Neural progenitor cell (in vitro differentiated cells): ENCODE results near the gene SLC9A5. TPM values are rescaled to one million over a fixed set of nuclear protein-coding genes. Genes with fewer than 3 reads are reported as not detected.

ENCODE experiments used
- DNase-seq: peaks from one replicate; pipeline ENCODE4 v3.0.0-alpha.2; 2016; ENCODE audit warnings: low spot score
- H2AFZ ChIP-seq: fragments of 200-600 bp; sonication (generic); replicated peaks from 2 replicates; pipeline ENCODE4 v1.6.1; 2016; ENCODE audit warnings: antibody characterized with exemption
- H3F3A ChIP-seq: fragments of 200-600 bp; sonication (generic); 2 replicates; pipeline ENCODE4 v1.6.1; 2016; ENCODE audit warnings: antibody characterized with exemption, low read depth
- H3K27ac ChIP-seq: fragments of 200-600 bp; sonication (generic); 2 replicates; pipeline ENCODE4 v1.5.1; 2016; ENCODE audit warnings: mild to moderate bottlenecking
- H3K27me3 ChIP-seq: fragments of 200-600 bp; sonication (generic); 2 replicates; pipeline ENCODE4 v1.6.1; 2016; ENCODE audit warnings: mild to moderate bottlenecking, moderate library complexity
- H3K36me3 ChIP-seq: fragments of 200-600 bp; sonication (generic); 2 replicates; pipeline ENCODE4 v1.5.1; 2016
- H3K4me1 ChIP-seq: fragments of 200-600 bp; sonication (generic); 2 replicates; pipeline ENCODE4 v1.6.1; 2016; ENCODE audit warnings: mixed run types
- H3K4me2 ChIP-seq: fragments of 200-600 bp; sonication (generic); 2 replicates; pipeline ENCODE4 v1.6.1; 2016
- H3K4me3 ChIP-seq: fragments of 200-600 bp; sonication (generic); 2 replicates; pipeline ENCODE4 v1.5.1; 2016
- H3K79me2 ChIP-seq: fragments of 200-600 bp; sonication (generic); 2 replicates; pipeline ENCODE4 v1.6.1; 2016; ENCODE audit warnings: low read depth
- H3K9ac ChIP-seq: fragments of 200-600 bp; sonication (generic); 2 replicates; pipeline ENCODE4 v1.6.1; 2016
- H3K9me3 ChIP-seq: fragments of 200-600 bp; sonication (generic); 2 replicates; pipeline ENCODE4 v1.5.1; 2016; ENCODE audit warnings: low read depth
- H4K20me1 ChIP-seq: fragments of 200-600 bp; sonication (generic); 2 replicates; pipeline ENCODE4 v1.6.1; 2016; ENCODE audit warnings: low read depth
- H3K27ac Mint-ChIP-seq: 3 replicates; pipeline ENCODE4 v1.8.0; 2021; ENCODE audit warnings: mixed read lengths
- H3K27me3 Mint-ChIP-seq: 2 replicates; pipeline ENCODE4 v1.8.0; 2022; ENCODE audit warnings: low read depth, mild to moderate bottlenecking, inconsistent platforms, moderate library complexity, mixed read lengths; ENCODE audit not compliant: insufficient read depth
- H3K36me3 Mint-ChIP-seq: 3 replicates; pipeline ENCODE4 v1.8.0; 2021; ENCODE audit warnings: mixed read lengths
- H3K4me1 Mint-ChIP-seq: 3 replicates; pipeline ENCODE4 v1.8.0; 2021; ENCODE audit warnings: mixed read lengths
- H3K4me3 Mint-ChIP-seq: 3 replicates; pipeline ENCODE4 v1.8.0; 2021; ENCODE audit warnings: mild to moderate bottlenecking, moderate library complexity, mixed read lengths
- H3K9me3 Mint-ChIP-seq: 3 replicates; pipeline ENCODE4 v1.8.0; 2020; ENCODE audit warnings: mixed read lengths
- CTCF ChIP-seq: fragments of 200-600 bp; sonication (generic); IDR thresholded peaks from 2 replicates; pipeline ENCODE4 v1.5.1; 2017; ENCODE audit warnings: antibody characterized with exemption, mild to moderate bottlenecking
- EZH2 ChIP-seq: fragments of 200-600 bp; sonication (generic); IDR thresholded peaks from 2 replicates; pipeline ENCODE4 v1.6.1; 2017; ENCODE audit warnings: antibody characterized with exemption, mild to moderate bottlenecking, moderate library complexity
- EZH2phosphoT487 ChIP-seq: fragments of 200-600 bp; sonication (generic); IDR thresholded peaks from 2 replicates; pipeline ENCODE4 v1.6.1; 2017; ENCODE audit warnings: antibody characterized with exemption
- total RNA-seq: library from RNA; depleted of rRNA; stranded (reverse); fragments of >200 nt; gene quantifications from 2 replicates; pipeline ENCODE4 v1.2.3, GENCODE V29; 2015; ENCODE audit warnings: low replicate concordance

The SLC9A5 gene
- total RNA-seq, 1 donor from 2014 or later = 2.5 TPM

- Mint-ChIP-seq H3K4me1 (peaks cover 30% of the 10 kb centered on the region), H3K36me3 (no peaks in the 10 kb centered on the region), H3K27ac (peak overlapping the region; percentile 53), H3K27me3 (peaks cover 23% of the 10 kb centered on the region), H3K9me3 (no peaks in the 10 kb centered on the region), H3K4me3 (peak overlapping the region; percentile 92)
- H3K9ac ChIP-seq = no peak overlapping the region
- no peaks in the 10 kb centered on the region for H3K36me3 ChIP-seq
- no peak overlapping the region for H3K4me3 ChIP-seq
- peaks cover 31% of the 10 kb centered on the region for H3K27me3 ChIP-seq
- DNase-seq = no peak
- H3K4me2 ChIP-seq = peak overlapping the region; percentile 92
- peaks cover 30% of the 10 kb centered on the region for H3F3A ChIP-seq
- no peak overlapping the region for H3K27ac ChIP-seq
- H4K20me1 ChIP-seq = peaks cover 6% of the 10 kb centered on the region
- H3K79me2 ChIP-seq = no peaks in the 10 kb centered on the region
- TF ChIP-seq CTCF (no peak), EZH2phosphoT487 (no peak), EZH2 (no peak)
- no peaks in the 10 kb centered on the region for H3K9me3 ChIP-seq
- peaks cover 25% of the 10 kb centered on the region for H3K4me1 ChIP-seq
- no peak overlapping the region for H2AFZ ChIP-seq
These were observed 3.6 kb upstream of the SLC9A5 start for GRCh38 chr16:67245186-67245585.

- no peak overlapping the region for H3K9ac ChIP-seq
- Mint-ChIP-seq H3K9me3 (no peaks in the 10 kb centered on the region), H3K4me1 (peaks cover 30% of the 10 kb centered on the region), H3K4me3 (peak overlapping the region; percentile 92), H3K27ac (no peak overlapping the region), H3K36me3 (no peaks in the 10 kb centered on the region), H3K27me3 (peaks cover 24% of the 10 kb centered on the region)
- peak overlapping the region; percentile 92 for H3K4me2 ChIP-seq
- H3K4me3 ChIP-seq = peak overlapping the region; percentile 64
- peak overlapping the region; percentile 87 for H2AFZ ChIP-seq
- no peaks in the 10 kb centered on the region for H3K79me2 ChIP-seq
- no peak overlapping the region for H3K27ac ChIP-seq
- H3K27me3 ChIP-seq = peaks cover 36% of the 10 kb centered on the region
- DNase-seq = no peak
- H3K4me1 ChIP-seq = peaks cover 25% of the 10 kb centered on the region
- no peaks in the 10 kb centered on the region for H3K9me3 ChIP-seq
- H3F3A ChIP-seq = peaks cover 34% of the 10 kb centered on the region
- no peaks in the 10 kb centered on the region for H3K36me3 ChIP-seq
- peaks cover 6% of the 10 kb centered on the region for H4K20me1 ChIP-seq
- TF ChIP-seq EZH2phosphoT487 (no peak), CTCF (no peak), EZH2 (no peak)
These were observed 3.1 kb upstream of the SLC9A5 start for GRCh38 chr16:67245674-67246080.

- Mint-ChIP-seq H3K4me3 (peak overlapping the region; percentile 92), H3K36me3 (no peaks in the 10 kb centered on the region), H3K9me3 (no peaks in the 10 kb centered on the region), H3K27ac (no peak overlapping the region), H3K4me1 (peaks cover 30% of the 10 kb centered on the region), H3K27me3 (peaks cover 26% of the 10 kb centered on the region)
- H3K4me3 ChIP-seq = peak overlapping the region; percentile 64
- peak overlapping the region; percentile 87 for H2AFZ ChIP-seq
- peak; percentile 90 for DNase-seq
- no peak for TF ChIP-seq EZH2phosphoT487
- no peak for TF ChIP-seq EZH2
- TF ChIP-seq CTCF = peak; percentile 62
- peaks cover 35% of the 10 kb centered on the region for H3F3A ChIP-seq
- H3K27me3 ChIP-seq = peaks cover 41% of the 10 kb centered on the region
- H3K4me2 ChIP-seq = peak overlapping the region; percentile 92
- no peaks in the 10 kb centered on the region for H3K9me3 ChIP-seq
- peaks cover 6% of the 10 kb centered on the region for H4K20me1 ChIP-seq
- H3K9ac ChIP-seq = no peak overlapping the region
- no peaks in the 10 kb centered on the region for H3K79me2 ChIP-seq
- no peaks in the 10 kb centered on the region for H3K36me3 ChIP-seq
- H3K27ac ChIP-seq = no peak overlapping the region
- peaks cover 25% of the 10 kb centered on the region for H3K4me1 ChIP-seq
These were observed 2.6 kb upstream of the SLC9A5 start for GRCh38 chr16:67246081-67246755.
